GM13976 (cell line): Measurements from ENCODE around the gene FNIP1.
"Not testable (repeated sequence)": the region's sequence is repeated elsewhere in the genome, so short reads cannot be mapped to it uniquely, and the experiment has no call there.

ENCODE experiments used
- DNase-seq: peaks from one replicate; pipeline ENCODE4 v3.0.0; 2012; ENCODE audit warnings: low spot score
- in situ Hi-C: fragments of 300-500 bp; cut with MboI; formaldehyde crosslinking; loops from one replicate; pipeline ENCODE4 v1.12.0; 2022; ENCODE audit warnings: low sequenced_read_pairs, mixed read lengths, inconsistent platforms; ENCODE audit not compliant: unreplicated experiment
- TF ChIP-seq, protein P1 (sequence below): IDR thresholded peaks from 2 replicates; pipeline ENCODE4 v1.5.1; 2012; ENCODE audit warnings: borderline replicate concordance, mild to moderate bottlenecking; ENCODE audit not compliant: insufficient read depth; ENCODE audit errors: extremely low read depth, missing control alignments, control extremely low read depth

The FNIP1 gene

DNA sequence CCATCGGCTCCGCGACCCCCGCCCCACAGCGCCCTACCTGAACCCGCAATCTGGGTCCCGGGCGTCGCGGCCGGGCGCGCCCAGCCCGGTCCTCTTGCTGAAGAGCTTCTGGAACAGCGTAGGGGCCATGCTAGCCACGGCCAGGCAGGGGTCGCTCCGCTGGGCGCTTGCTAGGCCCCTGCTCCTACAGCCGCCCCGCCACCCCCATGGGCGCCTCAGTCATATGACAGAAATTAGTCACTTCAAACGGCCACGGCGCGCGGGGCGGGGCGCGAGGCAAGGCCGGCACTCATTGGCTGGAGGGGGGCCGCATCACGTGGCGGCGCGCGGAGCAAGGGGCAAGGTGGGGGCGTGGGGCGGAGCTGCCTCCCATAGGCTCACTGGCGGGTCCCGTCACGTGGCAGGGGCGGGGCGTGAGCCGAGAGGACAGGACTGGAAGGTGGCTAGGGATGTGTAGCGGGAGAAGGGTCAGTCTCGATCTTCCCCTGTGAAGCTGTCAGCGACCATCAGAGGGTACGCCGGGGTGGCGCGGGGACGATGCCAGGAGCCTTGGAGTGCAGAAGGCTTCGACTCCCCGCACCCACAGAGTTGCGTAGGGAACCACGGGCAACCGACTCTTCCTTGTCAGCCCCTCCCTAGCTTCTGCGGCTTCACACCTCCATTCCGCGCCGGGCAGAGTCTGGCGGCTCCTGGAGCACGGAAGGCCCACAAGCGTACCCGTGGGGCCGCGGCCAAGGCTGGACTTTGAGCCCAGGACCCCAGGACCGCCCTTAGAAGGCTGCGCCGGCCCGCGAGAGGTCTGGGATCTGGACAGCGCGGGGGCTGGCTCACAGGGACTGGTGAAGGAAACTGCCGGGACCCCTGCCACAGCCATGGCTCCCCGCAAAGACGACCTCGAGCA, at the start of gene FNIP1:
FNIP1 (minus strand) TSS at position 225 of the 901 bp plus-strand sequence; CDS start at position 129, 96 bp downstream.
- in situ Hi-C loops: no loop called here
- TF ChIP-seq, protein P1, sequence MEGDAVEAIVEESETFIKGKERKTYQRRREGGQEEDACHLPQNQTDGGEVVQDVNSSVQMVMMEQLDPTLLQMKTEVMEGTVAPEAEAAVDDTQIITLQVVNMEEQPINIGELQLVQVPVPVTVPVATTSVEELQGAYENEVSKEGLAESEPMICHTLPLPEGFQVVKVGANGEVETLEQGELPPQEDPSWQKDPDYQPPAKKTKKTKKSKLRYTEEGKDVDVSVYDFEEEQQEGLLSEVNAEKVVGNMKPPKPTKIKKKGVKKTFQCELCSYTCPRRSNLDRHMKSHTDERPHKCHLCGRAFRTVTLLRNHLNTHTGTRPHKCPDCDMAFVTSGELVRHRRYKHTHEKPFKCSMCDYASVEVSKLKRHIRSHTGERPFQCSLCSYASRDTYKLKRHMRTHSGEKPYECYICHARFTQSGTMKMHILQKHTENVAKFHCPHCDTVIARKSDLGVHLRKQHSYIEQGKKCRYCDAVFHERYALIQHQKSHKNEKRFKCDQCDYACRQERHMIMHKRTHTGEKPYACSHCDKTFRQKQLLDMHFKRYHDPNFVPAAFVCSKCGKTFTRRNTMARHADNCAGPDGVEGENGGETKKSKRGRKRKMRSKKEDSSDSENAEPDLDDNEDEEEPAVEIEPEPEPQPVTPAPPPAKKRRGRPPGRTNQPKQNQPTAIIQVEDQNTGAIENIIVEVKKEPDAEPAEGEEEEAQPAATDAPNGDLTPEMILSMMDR: no peak
- DNase-seq: peak; percentile 100

DNA sequence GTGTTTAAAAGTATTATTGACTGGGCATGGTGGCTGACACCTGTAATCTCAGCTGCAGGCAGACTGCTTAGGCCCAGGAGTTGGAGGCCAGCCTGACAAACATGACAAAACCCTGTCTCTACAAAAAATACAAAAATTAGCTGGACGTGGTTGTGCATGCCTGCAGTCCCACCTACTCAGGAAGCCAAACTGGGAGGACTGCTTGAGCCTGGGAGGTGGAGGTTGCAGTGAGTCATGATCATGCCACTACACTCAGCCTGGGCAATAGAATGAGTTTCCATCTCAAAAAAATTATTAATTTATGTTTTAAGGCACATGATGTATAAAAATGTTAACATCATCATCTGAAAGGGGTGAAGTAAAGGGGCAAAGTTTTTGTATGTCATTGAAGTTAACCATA, 49.7 kb upstream of the FNIP1 start:
- TF ChIP-seq, protein P1: no peak
- DNase-seq: no peak
- in situ Hi-C loops: no loop called here

DNA sequence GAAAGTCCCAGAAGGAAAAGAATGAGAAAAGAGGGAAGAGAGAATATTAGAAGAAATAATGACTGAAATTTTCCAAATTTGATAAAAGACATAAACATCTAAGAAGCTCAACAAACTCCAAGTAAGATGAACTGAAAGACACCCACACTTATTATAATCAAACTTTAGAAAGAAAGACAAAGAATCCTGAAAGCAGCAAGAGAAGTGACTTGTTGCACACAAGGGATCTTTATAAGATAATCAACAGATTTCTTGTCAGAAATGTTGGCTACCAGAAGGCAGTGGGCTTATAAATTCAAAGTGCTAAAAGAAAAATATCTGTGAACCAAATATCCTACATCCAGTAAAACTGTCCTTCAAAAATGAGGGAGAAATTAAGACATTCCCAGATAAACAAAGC, 49.0 kb upstream of the FNIP1 start:
- in situ Hi-C loops: no loop called here
- TF ChIP-seq, protein P1: no peak
- DNase-seq: no peak

DNA sequence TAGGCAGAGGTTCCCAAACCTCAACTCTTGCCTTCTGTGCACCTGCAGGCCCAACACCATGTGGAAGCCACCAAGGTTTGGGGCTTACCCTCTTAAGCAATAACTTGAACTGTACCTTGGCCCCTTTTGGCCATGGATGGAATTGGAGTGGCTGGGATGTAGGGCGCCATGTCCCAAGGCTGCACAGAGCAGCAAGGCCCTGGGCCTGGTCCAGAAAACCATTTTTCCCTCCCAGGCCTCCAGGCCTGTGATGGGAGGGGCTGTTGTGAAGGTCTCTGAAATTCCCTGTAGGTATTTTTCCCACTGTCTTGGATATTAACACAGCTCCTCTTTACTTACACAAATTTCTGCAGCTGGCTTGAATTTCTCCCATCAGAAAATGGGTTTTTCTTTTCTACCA, 46.2 kb upstream of the FNIP1 start:
- DNase-seq, in situ Hi-C loops: not testable (repeated sequence)

DNA sequence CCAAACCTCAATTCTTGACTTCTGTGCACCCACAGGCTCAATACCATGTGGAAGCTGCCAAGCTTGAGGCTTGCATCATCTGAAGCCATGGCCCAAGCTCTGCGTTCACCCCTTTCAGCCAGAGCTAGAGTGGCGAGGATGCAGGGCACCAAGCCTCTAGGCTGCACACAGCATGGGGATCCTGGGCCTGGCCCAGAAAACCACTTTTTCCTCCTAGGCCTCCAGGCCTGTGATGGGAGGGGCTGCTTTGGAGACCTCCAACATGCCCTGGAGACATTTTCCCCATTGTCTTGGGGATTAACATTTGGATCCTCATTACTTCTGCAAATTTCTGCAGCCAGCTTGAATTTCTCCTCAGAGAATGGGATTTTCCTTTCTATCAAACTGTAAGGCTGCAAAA, 35.9 kb upstream of the FNIP1 start:
- DNase-seq, in situ Hi-C loops: not testable (repeated sequence)

DNA sequence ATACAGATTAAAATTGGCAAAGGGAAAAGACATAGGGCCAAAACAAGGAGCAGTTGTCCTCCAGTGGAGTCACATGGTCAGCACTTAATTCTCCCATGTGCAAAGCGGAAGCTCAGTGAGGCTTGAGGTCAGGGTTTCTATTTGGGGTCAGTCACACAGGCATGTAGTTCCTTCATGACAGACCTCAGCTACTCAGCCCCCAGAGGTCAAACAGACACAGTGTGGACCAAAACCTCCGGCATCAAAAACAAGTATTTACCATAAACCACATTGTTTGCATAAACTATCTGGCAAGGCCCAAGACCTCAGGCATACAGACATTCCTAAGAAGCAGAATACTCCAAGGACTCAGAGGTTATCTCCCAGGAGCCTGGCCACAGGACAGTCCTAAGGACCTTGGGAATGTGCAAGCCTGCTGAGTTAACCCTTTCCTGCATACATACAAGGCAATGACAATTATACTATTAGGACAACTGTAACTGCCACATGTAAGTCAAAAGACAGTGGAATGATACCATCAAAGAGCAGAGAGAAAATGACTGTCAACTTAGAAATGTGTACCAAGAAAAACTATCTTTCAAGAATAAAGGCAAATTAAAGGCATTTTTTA, 28.7 kb upstream of the FNIP1 start:
- in situ Hi-C loops: no loop called here
- TF ChIP-seq, protein P1: no peak

DNA sequence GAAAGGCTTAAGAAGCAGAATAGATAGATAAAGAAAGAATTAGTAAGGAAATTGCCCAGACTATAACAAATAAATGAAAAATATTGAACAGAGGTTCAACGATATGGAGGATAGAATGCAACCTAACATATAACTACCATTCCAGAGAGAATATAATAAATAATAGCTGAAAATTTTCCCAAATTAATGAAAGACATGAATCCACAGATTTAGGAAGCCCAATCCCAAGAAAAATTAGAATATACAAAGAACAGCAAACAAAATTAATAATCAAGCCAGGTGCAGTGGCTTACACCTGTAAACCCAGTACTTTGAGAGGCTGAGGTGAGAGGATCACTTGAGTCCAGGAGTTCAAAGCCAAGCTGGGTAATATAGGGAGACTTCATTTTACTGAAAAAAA, 27.8 kb upstream of the FNIP1 start:
- DNase-seq: no peak
- TF ChIP-seq, protein P1: no peak
- in situ Hi-C loops: no loop called here

More for the DNA sequence above, 28.7 kb upstream of the FNIP1 start:
- peak; percentile 37 for DNase-seq
